HEK293 (cell line): ENCODE results near the gene ATP8A1.

Experiments used
- CTCF ChIA-PET: fragments of 350-600 bp; formaldehyde crosslinking; extraction: SDS; loops from one replicate; lab custom pipeline; 2021; ENCODE audit warnings: antibody characterized with exemption; lab: Yijun Ruan, JAX
- POLR2A ChIA-PET: fragments of 300-600 bp; formaldehyde crosslinking; extraction: SDS; loops from one replicate; lab custom pipeline; 2020; ENCODE audit warnings: antibody characterized with exemption, inconsistent platforms; lab: Yijun Ruan, JAX
- H3K27ac ChIP-seq: fragments of 200-500 bp; sonication (Bioruptor generic); 2 replicates; pipeline ENCODE4 v1.5.1; 2014; ENCODE audit warnings: low read depth, low read length, control low read depth, inconsistent platforms; ENCODE audit errors: extremely low read depth
- H3K36me3 ChIP-seq, 2 experiments: fragments of 200-500 bp in 1 of 2; sonication (Bioruptor generic) in 1 of 2; 1 replicate in 1 of 2; 2 replicates in 1 of 2; pipeline ENCODE4 v1.5.1; 2014 to 2017; ENCODE audit warnings: inconsistent platforms in 2 of 2, low read length in 2 of 2; ENCODE audit not compliant: control insufficient read depth in 2 of 2, insufficient read depth in 1 of 2
- H3K4me1 ChIP-seq: fragments of 200-500 bp; sonication (Bioruptor generic); 2 replicates; pipeline ENCODE4 v1.5.1; 2014; ENCODE audit warnings: mild to moderate bottlenecking, low read length, inconsistent platforms; ENCODE audit not compliant: control insufficient read depth, insufficient read depth
- H3K4me3 ChIP-seq: 2 replicates; pipeline ENCODE4 v1.5.1; 2011; ENCODE audit warnings: low read depth, mild to moderate bottlenecking, control low read depth, low read length, moderate library complexity
- H3K9me3 ChIP-seq: fragments of 200-500 bp; sonication (Bioruptor generic); 2 replicates; pipeline ENCODE4 v1.5.1; 2014; ENCODE audit warnings: low read depth, low read length, inconsistent platforms; ENCODE audit not compliant: control insufficient read depth, insufficient read depth
- HOXC10 ChIP-seq: sonication (generic); formaldehyde crosslinking; IDR thresholded peaks from 2 replicates; pipeline ENCODE4 v1.8.1; 2023; ENCODE audit warnings: mild to moderate bottlenecking, missing genetic modification reagents
- KLF7 ChIP-seq: fragments of 450-650 bp; formaldehyde crosslinking; IDR thresholded peaks from 2 replicates; pipeline ENCODE4 v1.5.1; 2016; ENCODE audit warnings: missing biosample characterization, missing genetic modification characterization, borderline replicate concordance
- KLF8 ChIP-seq: fragments of 450-650 bp; formaldehyde crosslinking; IDR thresholded peaks from 2 replicates; pipeline ENCODE4 v1.5.1; 2016; ENCODE audit warnings: missing biosample characterization, missing genetic modification characterization
- PRDM1 ChIP-seq: fragments of 450-650 bp; formaldehyde crosslinking; IDR thresholded peaks from 2 replicates; pipeline ENCODE4; 2016; ENCODE audit warnings: missing biosample characterization, missing genetic modification characterization
- PRDM10 ChIP-seq: fragments of 450-650 bp; formaldehyde crosslinking; IDR thresholded peaks from 2 replicates; pipeline ENCODE4 v1.5.1; 2016; ENCODE audit warnings: missing biosample characterization, missing genetic modification characterization
- SCRT1 ChIP-seq: fragments of 450-650 bp; formaldehyde crosslinking; IDR thresholded peaks from 2 replicates; pipeline ENCODE4 v1.5.1; 2016; ENCODE audit warnings: missing biosample characterization, missing genetic modification characterization, borderline replicate concordance
- WT1 ChIP-seq: fragments of 450-650 bp; formaldehyde crosslinking; IDR thresholded peaks from 2 replicates; pipeline ENCODE4 v1.5.1; 2016; ENCODE audit warnings: missing biosample characterization, missing genetic modification characterization
- ZBTB48 ChIP-seq: fragments of 450-650 bp; formaldehyde crosslinking; IDR thresholded peaks from 2 replicates; pipeline ENCODE4 v1.5.1; 2016; ENCODE audit warnings: missing biosample characterization, missing genetic modification characterization
- ZEB2 ChIP-seq: fragments of 450-650 bp; formaldehyde crosslinking; IDR thresholded peaks from 2 replicates; pipeline ENCODE4 v1.5.1; 2016; ENCODE audit warnings: missing biosample characterization, missing genetic modification characterization
- ZNF133 ChIP-seq: fragments of 450-650 bp; formaldehyde crosslinking; IDR thresholded peaks from 2 replicates; pipeline ENCODE4 v1.5.1; 2016; ENCODE audit warnings: missing biosample characterization, missing genetic modification characterization
- ZNF157 ChIP-seq: fragments of 450-650 bp; formaldehyde crosslinking; IDR thresholded peaks from 2 replicates; pipeline ENCODE4 v1.5.1; 2016; ENCODE audit warnings: missing biosample characterization, missing genetic modification characterization
- ZNF169 ChIP-seq: fragments of 450-650 bp; formaldehyde crosslinking; IDR thresholded peaks from 2 replicates; pipeline ENCODE4 v1.5.1; 2016; ENCODE audit warnings: missing biosample characterization, missing genetic modification characterization
- ZNF488 ChIP-seq: fragments of 450-650 bp; formaldehyde crosslinking; IDR thresholded peaks from 2 replicates; pipeline ENCODE4 v1.5.1; 2016; ENCODE audit warnings: missing biosample characterization, missing genetic modification characterization
- ZNF600 ChIP-seq: fragments of 450-650 bp; formaldehyde crosslinking; IDR thresholded peaks from 2 replicates; pipeline ENCODE4 v1.5.1; 2016; ENCODE audit warnings: missing biosample characterization, missing genetic modification characterization
- ZNF629 ChIP-seq: fragments of 450-650 bp; formaldehyde crosslinking; IDR thresholded peaks from 2 replicates; pipeline ENCODE4 v1.5.1; 2017; ENCODE audit warnings: missing biosample characterization, missing genetic modification characterization
- ZNF692 ChIP-seq: fragments of 450-650 bp; formaldehyde crosslinking; IDR thresholded peaks from 2 replicates; pipeline ENCODE4 v1.5.1; 2016; ENCODE audit warnings: missing biosample characterization, missing genetic modification characterization
- ZNF785 ChIP-seq: fragments of 450-650 bp; formaldehyde crosslinking; IDR thresholded peaks from 2 replicates; pipeline ENCODE4 v1.5.1; 2016; ENCODE audit warnings: missing biosample characterization, missing genetic modification characterization
- ZNF837 ChIP-seq: fragments of 450-650 bp; formaldehyde crosslinking; IDR thresholded peaks from 2 replicates; pipeline ENCODE4 v1.5.1; 2016; ENCODE audit warnings: missing biosample characterization, missing genetic modification characterization
- ZSCAN18 ChIP-seq: fragments of 450-650 bp; formaldehyde crosslinking; IDR thresholded peaks from 2 replicates; pipeline ENCODE4 v1.5.1; 2016; ENCODE audit warnings: missing biosample characterization, missing genetic modification characterization
- TF ChIP-seq, protein P1 (sequence below): fragments of 450-650 bp; formaldehyde crosslinking; IDR thresholded peaks from 2 replicates; pipeline ENCODE4 v1.5.1; 2016; ENCODE audit warnings: missing biosample characterization, missing genetic modification characterization, low read depth
- TF ChIP-seq, protein P2 (sequence below): fragments of 450-650 bp; formaldehyde crosslinking; IDR thresholded peaks from 2 replicates; pipeline ENCODE4 v1.5.1; 2017; ENCODE audit warnings: missing biosample characterization, mild to moderate bottlenecking, missing genetic modification characterization, moderate library complexity
- TF ChIP-seq, protein P3 (sequence below): fragments of 450-650 bp; IDR thresholded peaks from 2 replicates; pipeline ENCODE4 v1.5.1; 2018; ENCODE audit warnings: missing biosample characterization, mild to moderate bottlenecking, missing genetic modification characterization

The ATP8A1 gene

GRCh38 chr4:42547805-42548204 lies 109.1 kb downstream of the ATP8A1 start:
- Histone ChIP-seq H3K27ac (no peak overlapping the region), H3K4me3 (no peak overlapping the region), H3K36me3 (peaks cover 0 to 4% of the 10 kb centered on the region in 2 experiments; a peak in 1 of 3 replicates), H3K9me3 (no peaks in the 10 kb centered on the region), H3K4me1 (no peaks in the 10 kb centered on the region)
- CTCF ChIA-PET, result interaction anchor here (0.7 kb wide), 1 partner anchor 107 kb away, joined by 3 read pairs; no protein-coding TSS in a partner anchor
- POLR2A ChIA-PET, result no interaction called here
- no peak for TF ChIP-seq PRDM1 (tag by site-specific recombination)
- no peak for TF ChIP-seq SCRT1 (tag by site-specific recombination)
- TF ChIP-seq PRDM10, result no peak
- no peak for TF ChIP-seq KLF7 (tag by site-specific recombination)
- TF ChIP-seq, protein P1, sequence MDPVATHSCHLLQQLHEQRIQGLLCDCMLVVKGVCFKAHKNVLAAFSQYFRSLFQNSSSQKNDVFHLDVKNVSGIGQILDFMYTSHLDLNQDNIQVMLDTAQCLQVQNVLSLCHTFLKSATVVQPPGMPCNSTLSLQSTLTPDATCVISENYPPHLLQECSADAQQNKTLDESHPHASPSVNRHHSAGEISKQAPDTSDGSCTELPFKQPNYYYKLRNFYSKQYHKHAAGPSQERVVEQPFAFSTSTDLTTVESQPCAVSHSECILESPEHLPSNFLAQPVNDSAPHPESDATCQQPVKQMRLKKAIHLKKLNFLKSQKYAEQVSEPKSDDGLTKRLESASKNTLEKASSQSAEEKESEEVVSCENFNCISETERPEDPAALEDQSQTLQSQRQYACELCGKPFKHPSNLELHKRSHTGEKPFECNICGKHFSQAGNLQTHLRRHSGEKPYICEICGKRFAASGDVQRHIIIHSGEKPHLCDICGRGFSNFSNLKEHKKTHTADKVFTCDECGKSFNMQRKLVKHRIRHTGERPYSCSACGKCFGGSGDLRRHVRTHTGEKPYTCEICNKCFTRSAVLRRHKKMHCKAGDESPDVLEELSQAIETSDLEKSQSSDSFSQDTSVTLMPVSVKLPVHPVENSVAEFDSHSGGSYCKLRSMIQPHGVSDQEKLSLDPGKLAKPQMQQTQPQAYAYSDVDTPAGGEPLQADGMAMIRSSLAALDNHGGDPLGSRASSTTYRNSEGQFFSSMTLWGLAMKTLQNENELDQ (tag by site-specific recombination), result no peak
- TF ChIP-seq ZNF692 (tag by site-specific recombination), result no peak
- TF ChIP-seq ZSCAN18 (tag by site-specific recombination), result no peak
- no peak for TF ChIP-seq ZEB2 (tag by site-specific recombination)
- TF ChIP-seq, protein P2, sequence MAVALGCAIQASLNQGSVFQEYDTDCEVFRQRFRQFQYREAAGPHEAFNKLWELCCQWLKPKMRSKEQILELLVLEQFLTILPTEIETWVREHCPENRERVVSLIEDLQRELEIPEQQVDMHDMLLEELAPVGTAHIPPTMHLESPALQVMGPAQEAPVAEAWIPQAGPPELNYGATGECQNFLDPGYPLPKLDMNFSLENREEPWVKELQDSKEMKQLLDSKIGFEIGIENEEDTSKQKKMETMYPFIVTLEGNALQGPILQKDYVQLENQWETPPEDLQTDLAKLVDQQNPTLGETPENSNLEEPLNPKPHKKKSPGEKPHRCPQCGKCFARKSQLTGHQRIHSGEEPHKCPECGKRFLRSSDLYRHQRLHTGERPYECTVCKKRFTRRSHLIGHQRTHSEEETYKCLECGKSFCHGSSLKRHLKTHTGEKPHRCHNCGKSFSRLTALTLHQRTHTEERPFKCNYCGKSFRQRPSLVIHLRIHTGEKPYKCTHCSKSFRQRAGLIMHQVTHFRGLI (tag by site-specific recombination), result no peak
- TF ChIP-seq ZNF785 (tag by site-specific recombination), result no peak

- Histone ChIP-seq H3K27ac (no peak overlapping the region), H3K4me3 (no peak overlapping the region), H3K9me3 (no peaks in the 10 kb centered on the region), H3K36me3 (peaks cover 0 to 4% of the 10 kb centered on the region in 2 experiments; a peak in 1 of 3 replicates), H3K4me1 (no peaks in the 10 kb centered on the region)
- CTCF ChIA-PET, result no interaction called here
- TF ChIP-seq ZNF169 (tag by site-specific recombination) (no peak), ZNF157 (tag by site-specific recombination) (no peak), ZNF837 (no peak), HOXC10 (no peak), KLF8 (tag by site-specific recombination) (no peak), ZNF629 (tag by site-specific recombination) (no peak), ZNF133 (tag by site-specific recombination) (no peak), ZNF488 (tag by site-specific recombination) (no peak), ZBTB48 (no peak), WT1 (tag by site-specific recombination) (no peak), ZNF600 (tag by site-specific recombination) (no peak)
- TF ChIP-seq, protein P3, sequence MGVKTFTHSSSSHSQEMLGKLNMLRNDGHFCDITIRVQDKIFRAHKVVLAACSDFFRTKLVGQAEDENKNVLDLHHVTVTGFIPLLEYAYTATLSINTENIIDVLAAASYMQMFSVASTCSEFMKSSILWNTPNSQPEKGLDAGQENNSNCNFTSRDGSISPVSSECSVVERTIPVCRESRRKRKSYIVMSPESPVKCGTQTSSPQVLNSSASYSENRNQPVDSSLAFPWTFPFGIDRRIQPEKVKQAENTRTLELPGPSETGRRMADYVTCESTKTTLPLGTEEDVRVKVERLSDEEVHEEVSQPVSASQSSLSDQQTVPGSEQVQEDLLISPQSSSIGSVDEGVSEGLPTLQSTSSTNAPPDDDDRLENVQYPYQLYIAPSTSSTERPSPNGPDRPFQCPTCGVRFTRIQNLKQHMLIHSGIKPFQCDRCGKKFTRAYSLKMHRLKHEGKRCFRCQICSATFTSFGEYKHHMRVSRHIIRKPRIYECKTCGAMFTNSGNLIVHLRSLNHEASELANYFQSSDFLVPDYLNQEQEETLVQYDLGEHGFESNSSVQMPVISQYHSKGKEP (tag by site-specific recombination), result no peak
- POLR2A ChIA-PET, result no interaction called here
Observed at GRCh38 chr4:42543762-42544161, 113.1 kb downstream of the ATP8A1 start.
